ENCODE results near the gene EARS2. TPM values are rescaled to one million over a fixed set of nuclear protein-coding genes. Genes with fewer than 3 reads are reported as not detected.
"Not testable (repeated sequence)": the region's sequence is repeated elsewhere in the genome, so short reads cannot be mapped to it uniquely, and the experiment has no call there.

The EARS2 gene
- polyA plus RNA-seq, 1 donor from 2014 or later, result 22.2 TPM

- no peak for TF ChIP-seq TAF1 (IDR thresholded peaks at IDR 0.05; ENCODE audit: low read depth)
- TF ChIP-seq REST (IDR thresholded peaks at IDR 0.05; ENCODE audit: borderline replicate concordance), result no peak
- TF ChIP-seq EZH2 (IDR thresholded peaks at IDR 0.05; ENCODE audit: borderline replicate concordance, insufficient read depth, low read length, poor library complexity, severe bottlenecking), result no peak
- TF ChIP-seq MXI1 (conservative IDR thresholded peaks at IDR 0.05; ENCODE audit: poor library complexity, severe bottlenecking), result no peak
- no peak for TF ChIP-seq RAD21 (conservative IDR thresholded peaks at IDR 0.05)
- no peak for TF ChIP-seq SMC3 (conservative IDR thresholded peaks at IDR 0.05; ENCODE audit: poor library complexity)
- TF ChIP-seq CTCF (IDR thresholded peaks at IDR 0.05; ENCODE audit: poor library complexity, severe bottlenecking), result no peak
- no peak for TF ChIP-seq EP300 (conservative IDR thresholded peaks at IDR 0.05; ENCODE audit: poor library complexity, severe bottlenecking)
- peaks cover 7% of the 10 kb centered on the region for H3K36me3 ChIP-seq (ENCODE audit: insufficient read depth, low read length)
Measured at GRCh38 chr16:23584186-23585076, 27.3 kb upstream of the EARS2 start.

GRCh38 chr16:23583271-23583670 lies 26.1 kb upstream of the EARS2 start:
- not testable (repeated sequence) for H4K20me1 ChIP-seq (ENCODE audit: insufficient read depth); H3K4me2 ChIP-seq (ENCODE audit: low read length); H3K36me3 ChIP-seq (ENCODE audit: insufficient read depth, low read length); H3F3A ChIP-seq (ENCODE audit: insufficient read depth, low read length, poor library complexity, severe bottlenecking); H3K4me3 ChIP-seq (ENCODE audit: low read length); H3K9me2 ChIP-seq (ENCODE audit: insufficient read depth, low read length); H2AFZ ChIP-seq (ENCODE audit: low read depth, low read length); H3K27ac ChIP-seq (ENCODE audit: low read length); H3K9ac ChIP-seq (ENCODE audit: low read length); H3K27me3 ChIP-seq (ENCODE audit: insufficient read depth, low read depth, low read length); H3K79me2 ChIP-seq (replicated peaks; ENCODE audit: insufficient read depth, low read length); H3K9me3 ChIP-seq (ENCODE audit: low read length)

More at GRCh38 chr16:23584186-23585076, 27.3 kb upstream of the EARS2 start:
- no peak overlapping the region for H3K27ac ChIP-seq (ENCODE audit: low read length)
- H2AFZ ChIP-seq (ENCODE audit: low read depth, low read length), result no peak overlapping the region
- no peak overlapping the region for H3K9ac ChIP-seq (ENCODE audit: low read length)
- no peak overlapping the region for H3K4me3 ChIP-seq (ENCODE audit: low read length)
- H3K9me2 ChIP-seq (ENCODE audit: insufficient read depth, low read length), result no peaks in the 10 kb centered on the region
- no peaks in the 10 kb centered on the region for H3K9me3 ChIP-seq (ENCODE audit: low read length)
- H3F3A ChIP-seq (ENCODE audit: insufficient read depth, low read length, poor library complexity, severe bottlenecking), result no peaks in the 10 kb centered on the region
- no peaks in the 10 kb centered on the region for H3K27me3 ChIP-seq (ENCODE audit: insufficient read depth, low read depth, low read length)
- no peak overlapping the region for H3K4me2 ChIP-seq (ENCODE audit: low read length)
- H4K20me1 ChIP-seq (ENCODE audit: insufficient read depth), result no peaks in the 10 kb centered on the region
- H3K79me2 ChIP-seq (replicated peaks; ENCODE audit: insufficient read depth, low read length), result no peaks in the 10 kb centered on the region
